Epithelial cell of prostate (primary cell): ENCODE measurements around the gene MYOZ2.
A peak's percentile ranks its signal among the peaks of the same experiment; 100 is the strongest.

Experiments
- DNase-seq: peaks from one replicate; pipeline ENCODE4 v3.0.0-alpha.2; 2011; ENCODE audit warnings: low read depth, low spot score
- H3K27ac ChIP-seq: fragments of 450-650 bp; 2 replicates; pipeline ENCODE4 v1.5.1; 2017; ENCODE audit warnings: mild to moderate bottlenecking

MYOZ2 gene

GRCh38 chr4:119233191-119233590 lies 97.6 kb downstream of the MYOZ2 start:
- H3K27ac ChIP-seq = peak overlapping the region; percentile 28
- no peak for DNase-seq

- H3K27ac ChIP-seq = peak overlapping the region; percentile 28
- DNase-seq = no peak
These were observed 98.1 kb downstream of the MYOZ2 start for GRCh38 chr4:119233750-119234149.

- H3K27ac ChIP-seq = no peak overlapping the region
- DNase-seq = no peak
These were observed 101.6 kb downstream of the MYOZ2 start for GRCh38 chr4:119237201-119237600.
